Measurements from ENCODE around the gene AGAP1. TPM values are rescaled to one million over a fixed set of nuclear protein-coding genes. Genes with fewer than 3 reads are reported as not detected.

The AGAP1 gene
- total RNA-seq, 3 donors from 2014 or later (not counting 1 experiment from before 2014, with no cell fraction given): 42.0 to 56.4 (median 45.7) TPM

GRCh38 chr2:235636546-235636945 is 142.7 kb downstream of the AGAP1 start:
- WGBS (ENCODE audit: insufficient coverage): 90% methylated on average over 12 of the region's 12 CpGs
- Mint-ChIP-seq H3K27me3 (ENCODE audit: low read depth in 2 of 2) (peaks cover 5 to 18% of the 10 kb centered on the region in 2 donors), H3K27ac (no peak overlapping the region), H3K4me3 (no peak overlapping the region), H3K9me3 (no peaks in the 10 kb centered on the region), H3K36me3 (no peaks in the 10 kb centered on the region), H3K4me1 (no peaks in the 10 kb centered on the region)
- no peak overlapping the region for H3K27ac ChIP-seq (ENCODE audit: low read length)
- no peaks in the 10 kb centered on the region for H3K9me3 ChIP-seq (ENCODE audit: control insufficient read depth, insufficient read depth, low read length)
- no peaks in the 10 kb centered on the region for H3K27me3 ChIP-seq (ENCODE audit: control insufficient read depth, insufficient read depth, low read length)
- DNase-seq (no peak), ATAC-seq (no peak)
- no peaks in the 10 kb centered on the region for H3K4me1 ChIP-seq (ENCODE audit: control insufficient read depth, insufficient read depth, low read length)
- no peak overlapping the region for H3K4me3 ChIP-seq (ENCODE audit: low read length)
- no peaks in the 10 kb centered on the region for H3K36me3 ChIP-seq (ENCODE audit: control insufficient read depth, insufficient read depth, low read length)
- intact Hi-C loops (cut with micrococcal nuclease): no loop called here
- no peak for TF ChIP-seq CTCF (IDR thresholded peaks at IDR 0.05)

GRCh38 chr2:235637896-235638295 is 144.1 kb downstream of the AGAP1 start:
- WGBS (ENCODE audit: insufficient coverage): 88% methylated on average over 6 of the region's 7 CpGs

GRCh38 chr2:235638541-235639427 is 144.9 kb downstream of the AGAP1 start:
- Mint-ChIP-seq H3K36me3 (no peaks in the 10 kb centered on the region), H3K4me3 (no peak overlapping the region), H3K27me3 (ENCODE audit: low read depth in 2 of 2) (peaks cover 12 to 27% of the 10 kb centered on the region in 2 donors), H3K4me1 (no peaks in the 10 kb centered on the region), H3K27ac (no peak overlapping the region), H3K9me3 (no peaks in the 10 kb centered on the region)
- intact Hi-C loops (cut with micrococcal nuclease): loop anchor here (1.0 kb wide), 1 partner anchor 108 kb away; no protein-coding TSS in a partner anchor
- WGBS (ENCODE audit: insufficient coverage): 88% methylated on average over 12 of the region's 12 CpGs
- no peaks in the 10 kb centered on the region for H3K36me3 ChIP-seq (ENCODE audit: control insufficient read depth, insufficient read depth, low read length)
- no peak overlapping the region for H3K4me3 ChIP-seq (ENCODE audit: low read length)
- no peaks in the 10 kb centered on the region for H3K27me3 ChIP-seq (ENCODE audit: control insufficient read depth, insufficient read depth, low read length)
- TF ChIP-seq CTCF (IDR thresholded peaks at IDR 0.05): no peak
- peak overlapping the region; percentile 17 for H3K27ac ChIP-seq (ENCODE audit: low read length)
- DNase-seq (peak in 1 of 2 donors; percentile 17), ATAC-seq (no peak)
- no peaks in the 10 kb centered on the region for H3K9me3 ChIP-seq (ENCODE audit: control insufficient read depth, insufficient read depth, low read length)
- H3K4me1 ChIP-seq (ENCODE audit: control insufficient read depth, insufficient read depth, low read length): no peaks in the 10 kb centered on the region

More at GRCh38 chr2:235637896-235638295, 144.1 kb downstream of the AGAP1 start:
- ATAC-seq: no peak
- no peak for DNase-seq
- H3K27me3 ChIP-seq (ENCODE audit: control insufficient read depth, insufficient read depth, low read length): no peaks in the 10 kb centered on the region
- H3K9me3 Mint-ChIP-seq: no peaks in the 10 kb centered on the region
- H3K27ac ChIP-seq (ENCODE audit: low read length): no peak overlapping the region
- no peaks in the 10 kb centered on the region for H3K36me3 Mint-ChIP-seq
- no peaks in the 10 kb centered on the region for H3K9me3 ChIP-seq (ENCODE audit: control insufficient read depth, insufficient read depth, low read length)
- peaks cover 11 to 25% of the 10 kb centered on the region in 2 donors for H3K27me3 Mint-ChIP-seq (ENCODE audit: low read depth in 2 of 2)
- no peaks in the 10 kb centered on the region for H3K4me1 ChIP-seq (ENCODE audit: control insufficient read depth, insufficient read depth, low read length)
- H3K27ac Mint-ChIP-seq: no peak overlapping the region
- no peak overlapping the region for H3K4me3 Mint-ChIP-seq
- intact Hi-C loops (cut with micrococcal nuclease): no loop called here
- TF ChIP-seq CTCF (IDR thresholded peaks at IDR 0.05): no peak
- H3K4me3 ChIP-seq (ENCODE audit: low read length): no peak overlapping the region
- no peaks in the 10 kb centered on the region for H3K4me1 Mint-ChIP-seq
- no peaks in the 10 kb centered on the region for H3K36me3 ChIP-seq (ENCODE audit: control insufficient read depth, insufficient read depth, low read length)

Data from natural killer cell (primary cell).